HG03432 (cell line): ENCODE data around the gene PLA2G15.

Experiments used
- ATAC-seq: cut with Tn5 transposase; IDR thresholded peaks from one replicate; pipeline ENCODE4 v1.9.1; 2021; ENCODE audit warnings: mild to moderate bottlenecking, moderate library complexity; ENCODE audit not compliant: unreplicated experiment

Gene PLA2G15

DNA sequence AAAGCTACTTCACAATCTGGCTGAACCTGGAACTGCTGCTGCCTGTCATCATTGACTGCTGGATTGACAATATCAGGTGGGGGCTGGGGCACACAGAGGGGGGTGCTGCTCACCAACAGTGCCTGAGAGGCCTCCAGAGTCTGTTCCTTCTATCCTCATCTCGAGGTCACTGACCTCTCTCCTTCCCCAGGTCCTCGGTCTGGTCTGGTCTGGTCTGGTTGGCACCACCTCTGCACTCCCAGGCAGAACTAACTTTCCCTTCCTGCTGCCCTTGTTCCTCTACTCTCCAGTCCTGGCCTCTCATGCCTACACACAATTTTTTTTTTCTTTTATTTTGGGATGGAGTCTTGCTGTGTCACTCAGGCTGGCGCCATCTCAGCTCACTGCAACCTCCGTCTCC, 4.2 kb downstream of the PLA2G15 start:
- no peak for ATAC-seq

DNA sequence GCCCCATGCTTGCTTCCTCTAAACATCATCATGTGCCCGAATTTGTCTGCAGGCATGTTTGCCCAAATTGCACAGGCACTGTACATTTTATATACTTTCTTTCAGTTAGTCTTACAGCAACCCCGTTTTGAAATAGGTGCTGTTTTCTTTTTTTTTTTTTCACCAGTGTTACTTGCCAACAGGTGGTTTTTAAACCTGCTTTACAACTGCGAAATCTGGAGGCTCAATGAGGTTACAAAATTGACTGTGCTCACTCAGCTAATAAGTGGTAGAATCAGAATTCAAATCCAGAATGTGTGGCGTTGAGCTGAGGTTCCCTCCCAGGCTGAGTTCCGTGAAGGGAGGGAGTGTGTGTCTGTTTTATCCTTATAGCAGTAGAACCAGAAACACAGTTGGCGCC, 5.8 kb downstream of the PLA2G15 start:
- no peak for ATAC-seq

DNA sequence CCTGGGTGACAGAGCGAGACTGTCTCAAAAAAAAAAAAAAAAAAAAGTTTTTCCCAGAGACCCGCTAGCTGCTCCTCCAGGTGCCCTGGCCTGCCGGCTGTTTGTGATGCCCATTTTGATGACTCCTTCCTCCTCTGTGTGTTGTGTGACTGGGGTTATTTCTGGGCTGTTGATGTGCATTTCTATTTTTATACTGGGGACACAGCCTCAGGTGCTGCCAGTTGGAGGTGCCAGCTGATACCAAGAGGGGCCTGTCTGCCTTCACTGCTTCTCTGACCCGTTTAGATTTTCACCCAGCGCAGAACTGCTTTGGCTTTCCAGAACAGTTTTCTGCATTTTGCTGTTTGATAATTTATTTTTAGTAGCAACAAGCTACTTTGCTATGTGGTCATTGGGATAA, 6.7 kb downstream of the PLA2G15 start:
- ATAC-seq: no peak

DNA sequence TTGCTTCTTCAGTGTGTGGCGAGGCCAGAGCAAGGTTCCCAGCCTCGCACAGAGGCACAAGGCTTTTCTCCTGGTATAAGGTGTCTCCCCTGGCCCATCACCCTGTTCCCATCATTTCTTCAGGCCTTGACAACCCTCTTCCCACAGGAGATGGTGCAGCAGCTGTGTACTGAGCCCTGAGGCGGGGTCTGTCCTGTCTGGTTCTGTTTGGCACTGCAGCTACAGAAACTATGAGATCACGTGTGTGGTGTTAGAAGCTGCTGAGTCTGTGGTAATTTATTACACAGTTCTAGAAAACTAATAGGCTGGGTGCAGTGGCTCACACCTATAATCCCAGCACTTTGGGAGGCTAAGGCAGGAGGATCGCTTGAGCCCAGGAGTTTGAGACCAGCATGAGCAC, 7.2 kb downstream of the PLA2G15 start:
- ATAC-seq: no peak

DNA sequence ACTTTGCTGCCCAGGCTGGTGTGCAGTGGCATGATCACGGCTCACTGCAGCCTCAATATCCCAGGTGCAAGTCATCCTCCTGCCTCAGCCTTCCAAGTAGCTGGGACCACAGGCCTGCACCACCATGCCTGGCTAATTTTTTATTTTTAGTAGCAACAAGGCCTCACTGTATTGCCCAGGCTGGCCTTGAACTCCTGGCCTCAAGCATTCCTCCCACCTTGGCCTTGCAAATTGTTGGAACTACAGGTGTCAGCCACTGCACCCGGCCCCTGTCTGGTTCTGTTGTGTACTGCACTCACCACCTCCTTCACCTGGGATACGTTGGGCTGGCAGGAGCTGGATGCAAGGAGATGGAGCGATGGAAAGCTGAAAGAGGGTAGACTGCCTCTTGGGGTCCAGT, 8.5 kb downstream of the PLA2G15 start:
- ATAC-seq: no peak

DNA sequence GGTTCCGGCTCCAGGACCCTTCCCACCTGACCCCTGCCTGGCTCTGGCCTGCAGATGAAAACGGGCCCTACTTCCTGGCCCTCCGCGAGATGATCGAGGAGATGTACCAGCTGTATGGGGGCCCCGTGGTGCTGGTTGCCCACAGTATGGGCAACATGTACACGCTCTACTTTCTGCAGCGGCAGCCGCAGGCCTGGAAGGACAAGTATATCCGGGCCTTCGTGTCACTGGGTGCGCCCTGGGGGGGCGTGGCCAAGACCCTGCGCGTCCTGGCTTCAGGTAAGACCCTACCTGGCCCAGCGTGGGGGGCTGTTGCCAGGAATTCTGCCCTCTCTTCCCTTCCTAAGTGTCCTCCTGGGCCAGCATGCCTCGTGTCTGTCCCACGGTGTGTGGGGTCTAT, 10.5 kb downstream of the PLA2G15 start:
- ATAC-seq: no peak

DNA sequence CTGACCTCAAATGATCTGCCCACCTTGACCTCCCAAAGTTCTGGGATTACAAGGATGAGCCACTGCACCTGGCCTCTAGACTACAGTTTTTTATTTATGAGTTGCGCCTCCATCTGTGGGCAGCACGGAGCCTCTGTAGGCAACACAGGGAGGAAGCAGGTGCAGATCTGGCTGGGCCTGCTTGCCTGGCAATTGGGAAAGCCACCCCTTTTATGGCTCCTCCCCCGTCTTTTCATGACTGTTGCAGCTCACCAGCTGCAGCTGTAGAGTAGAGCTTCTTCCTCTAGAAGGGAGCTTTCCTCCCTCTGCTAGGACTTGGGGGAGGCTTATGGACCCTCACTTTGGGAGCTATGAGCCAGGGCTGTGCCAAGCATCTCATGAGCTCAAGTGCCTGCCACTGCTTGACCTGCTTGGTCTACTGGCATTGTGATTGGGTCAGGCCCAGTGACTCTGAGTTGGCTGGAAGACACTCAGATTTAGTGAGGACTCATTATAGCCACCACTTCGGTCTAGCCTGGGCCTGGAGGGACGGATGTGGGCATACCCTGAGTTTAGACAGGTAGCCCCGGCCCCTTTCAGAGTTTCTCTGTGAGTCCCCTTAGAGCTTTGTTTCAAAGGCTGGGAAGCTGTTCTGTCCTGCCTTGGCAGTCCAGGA, 12.2 kb downstream of the PLA2G15 start:
- peak; percentile 67 for ATAC-seq

DNA sequence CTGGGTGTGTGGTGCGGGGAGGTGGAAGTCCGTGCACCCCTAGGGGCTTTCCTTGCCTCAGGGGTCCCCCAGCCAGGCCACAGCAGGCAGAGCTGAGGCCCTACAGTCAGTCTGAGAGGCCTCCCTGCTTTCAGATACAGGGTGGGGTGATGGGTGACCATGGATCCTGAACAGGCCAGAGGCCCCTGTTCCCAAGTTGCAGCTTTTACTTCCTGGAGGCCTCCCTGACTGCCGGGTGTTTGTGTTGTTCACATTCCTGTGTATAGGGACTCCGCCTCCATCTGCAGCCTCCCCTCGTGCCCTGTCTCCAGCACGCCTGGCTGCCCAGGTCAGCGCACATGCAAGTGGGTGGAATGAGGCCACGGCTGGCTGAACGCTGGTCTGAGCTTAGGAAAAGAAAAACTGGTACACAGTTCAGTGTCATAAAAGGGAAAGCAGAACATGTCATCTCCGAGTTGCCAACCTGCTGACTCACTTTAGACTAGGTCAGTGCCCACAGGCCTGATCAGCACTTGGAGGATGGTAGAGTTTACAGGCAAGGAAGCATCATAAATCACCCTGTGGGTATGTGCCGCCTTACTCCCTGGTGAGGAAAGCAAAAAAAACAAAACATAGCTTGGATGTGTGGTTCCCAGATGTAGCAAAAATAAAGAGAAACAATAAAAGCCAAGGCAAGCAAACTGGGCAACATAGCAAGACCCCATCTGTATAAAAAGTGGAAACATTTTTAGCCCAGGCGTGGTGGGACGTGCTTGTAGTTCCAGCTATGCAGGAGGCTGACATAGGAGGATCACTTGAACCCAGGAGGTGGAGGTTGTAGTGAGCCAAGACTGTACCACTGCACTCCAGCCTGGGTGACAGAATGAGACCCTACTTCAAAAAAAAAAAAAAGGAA, 13.0 kb downstream of the PLA2G15 start:
- ATAC-seq: peak; percentile 17

DNA sequence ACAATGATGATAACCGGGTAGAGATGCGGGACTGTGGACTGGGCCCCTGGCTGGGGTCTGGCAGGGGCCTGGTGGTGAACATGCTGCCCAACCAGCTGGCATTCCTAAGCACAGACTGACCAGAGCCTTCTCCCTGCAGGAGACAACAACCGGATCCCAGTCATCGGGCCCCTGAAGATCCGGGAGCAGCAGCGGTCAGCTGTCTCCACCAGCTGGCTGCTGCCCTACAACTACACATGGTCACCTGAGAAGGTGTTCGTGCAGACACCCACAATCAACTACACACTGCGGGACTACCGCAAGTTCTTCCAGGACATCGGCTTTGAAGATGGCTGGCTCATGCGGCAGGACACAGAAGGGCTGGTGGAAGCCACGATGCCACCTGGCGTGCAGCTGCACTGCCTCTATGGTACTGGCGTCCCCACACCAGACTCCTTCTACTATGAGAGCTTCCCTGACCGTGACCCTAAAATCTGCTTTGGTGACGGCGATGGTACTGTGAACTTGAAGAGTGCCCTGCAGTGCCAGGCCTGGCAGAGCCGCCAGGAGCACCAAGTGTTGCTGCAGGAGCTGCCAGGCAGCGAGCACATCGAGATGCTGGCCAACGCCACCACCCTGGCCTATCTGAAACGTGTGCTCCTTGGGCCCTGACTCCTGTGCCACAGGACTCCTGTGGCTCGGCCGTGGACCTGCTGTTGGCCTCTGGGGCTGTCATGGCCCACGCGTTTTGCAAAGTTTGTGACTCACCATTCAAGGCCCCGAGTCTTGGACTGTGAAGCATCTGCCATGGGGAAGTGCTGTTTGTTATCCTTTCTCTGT, 14.0 kb downstream of the PLA2G15 start:
- ATAC-seq: no peak

DNA sequence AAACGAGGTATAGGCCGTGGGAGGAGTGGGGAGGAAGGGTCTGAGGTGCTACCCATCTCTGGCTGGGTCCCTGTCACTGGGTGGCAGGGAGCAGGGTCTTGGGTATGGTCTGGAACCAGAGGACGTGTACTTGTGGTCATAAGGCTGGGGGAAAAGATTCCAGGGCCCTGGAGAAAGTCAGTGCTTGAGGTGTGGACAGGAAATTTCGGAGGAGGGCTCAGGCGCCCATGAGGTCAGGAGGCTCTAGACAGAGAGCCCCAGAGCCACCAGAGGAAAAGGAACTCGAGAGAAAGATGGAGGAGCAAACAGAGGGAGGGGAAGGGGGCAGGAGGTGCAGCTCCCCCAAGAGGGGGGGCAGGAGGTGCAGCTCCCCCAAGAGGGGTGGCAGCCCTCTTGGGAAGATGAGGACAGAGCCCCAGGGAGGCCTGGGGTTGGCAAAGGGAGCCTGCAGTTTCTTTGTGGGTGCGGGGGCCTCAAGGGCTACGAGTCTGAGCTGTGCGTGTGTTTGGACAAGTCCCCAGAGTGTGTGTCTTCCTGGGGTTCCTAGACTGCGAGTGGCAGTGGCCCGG, 18.5 kb downstream of the PLA2G15 start:
- ATAC-seq: peak; percentile 14

DNA sequence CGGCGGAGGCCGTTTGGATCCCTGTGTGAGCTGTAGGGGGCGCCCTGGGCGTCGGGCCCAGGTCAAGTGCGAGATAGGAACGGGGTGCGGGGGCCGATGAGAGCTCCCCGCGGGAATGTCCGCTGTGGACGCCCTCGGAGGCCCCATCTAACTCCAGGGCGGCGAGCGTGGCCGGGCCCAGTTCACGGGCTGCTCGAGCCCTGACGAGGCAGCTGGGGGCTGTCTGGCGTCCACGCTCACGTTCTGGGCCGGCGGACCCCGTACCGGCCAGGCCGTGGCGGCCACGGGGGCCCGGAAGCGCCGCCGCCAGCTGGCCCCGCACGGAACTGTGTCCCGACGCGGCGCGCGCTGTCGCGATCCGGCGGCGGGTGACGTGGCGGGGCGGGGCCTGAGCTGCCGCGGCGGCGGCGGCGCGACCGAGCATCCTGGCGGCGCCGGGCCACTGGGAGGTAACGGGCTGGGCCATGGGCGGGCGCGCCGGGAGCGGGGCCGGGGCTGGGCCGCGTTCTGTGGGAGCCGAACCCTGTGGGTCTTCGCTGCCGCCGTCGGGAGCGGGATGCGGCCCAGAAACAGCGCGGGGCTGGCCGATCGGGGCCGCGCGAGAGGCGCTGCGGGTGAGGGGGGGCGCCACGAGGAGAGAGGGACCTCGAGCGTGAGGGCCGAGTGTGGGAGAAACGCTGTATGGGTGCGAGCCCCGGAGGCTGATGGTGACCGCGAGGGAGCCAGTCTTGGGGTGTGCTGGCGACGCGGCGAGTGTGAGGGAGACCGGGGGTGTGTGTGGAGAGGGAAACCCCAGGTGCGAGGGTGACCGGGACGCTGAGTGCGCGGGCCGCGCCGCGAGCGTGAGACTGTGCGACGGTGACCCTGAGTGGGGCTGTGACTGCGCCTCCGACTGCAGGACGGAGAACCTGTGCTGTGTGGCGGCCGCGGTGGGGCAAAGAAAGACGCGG, 19.2 kb downstream of the PLA2G15 start, which contains the start of gene SLC7A6:
SLC7A6 (plus strand) TSS at position 399 of the 950 bp plus-strand sequence. CDS start 10,201 bp downstream, outside the sequence.
- peak; percentile 66 for ATAC-seq

DNA sequence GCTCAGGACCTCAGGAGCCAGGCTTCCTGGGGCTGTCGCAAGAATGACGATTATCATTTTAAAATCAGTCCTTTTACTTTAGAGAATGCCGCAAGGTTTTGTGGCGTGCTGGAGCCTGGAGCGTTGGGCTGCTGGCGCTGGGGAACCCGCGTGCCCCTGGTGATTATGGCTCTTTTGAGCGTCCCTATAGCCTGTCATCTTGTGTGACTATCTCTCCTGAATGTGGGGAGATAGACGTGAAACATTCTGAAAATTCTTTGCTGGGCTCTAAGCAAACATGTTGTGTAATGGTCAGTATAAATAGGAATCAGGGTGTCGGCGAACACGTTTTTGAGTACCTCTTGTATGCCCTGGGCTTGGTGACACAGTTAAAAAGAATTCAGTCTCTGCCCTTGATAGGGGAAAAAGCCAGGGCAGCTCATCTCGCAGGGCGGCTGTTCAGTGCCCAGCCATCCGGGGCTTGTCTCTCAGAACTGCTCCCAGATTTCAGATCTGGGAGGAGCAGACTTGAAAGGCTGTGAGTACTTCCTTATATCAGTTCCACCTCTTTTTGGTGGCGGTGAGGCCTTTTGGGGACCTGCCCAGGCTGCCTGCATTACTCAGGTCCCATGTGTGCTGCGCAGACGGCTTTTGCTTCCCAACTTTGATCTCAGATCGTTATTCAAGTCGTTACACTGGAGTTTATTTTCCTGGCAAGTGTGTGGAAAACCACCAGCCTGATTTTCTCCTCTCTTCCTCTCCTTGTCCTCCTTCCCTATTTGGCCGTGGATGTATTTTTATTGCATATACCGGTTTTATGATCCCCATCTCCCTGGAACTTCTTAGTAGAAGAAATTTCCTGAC, 20.1 kb downstream of the PLA2G15 start:
- no peak for ATAC-seq

DNA sequence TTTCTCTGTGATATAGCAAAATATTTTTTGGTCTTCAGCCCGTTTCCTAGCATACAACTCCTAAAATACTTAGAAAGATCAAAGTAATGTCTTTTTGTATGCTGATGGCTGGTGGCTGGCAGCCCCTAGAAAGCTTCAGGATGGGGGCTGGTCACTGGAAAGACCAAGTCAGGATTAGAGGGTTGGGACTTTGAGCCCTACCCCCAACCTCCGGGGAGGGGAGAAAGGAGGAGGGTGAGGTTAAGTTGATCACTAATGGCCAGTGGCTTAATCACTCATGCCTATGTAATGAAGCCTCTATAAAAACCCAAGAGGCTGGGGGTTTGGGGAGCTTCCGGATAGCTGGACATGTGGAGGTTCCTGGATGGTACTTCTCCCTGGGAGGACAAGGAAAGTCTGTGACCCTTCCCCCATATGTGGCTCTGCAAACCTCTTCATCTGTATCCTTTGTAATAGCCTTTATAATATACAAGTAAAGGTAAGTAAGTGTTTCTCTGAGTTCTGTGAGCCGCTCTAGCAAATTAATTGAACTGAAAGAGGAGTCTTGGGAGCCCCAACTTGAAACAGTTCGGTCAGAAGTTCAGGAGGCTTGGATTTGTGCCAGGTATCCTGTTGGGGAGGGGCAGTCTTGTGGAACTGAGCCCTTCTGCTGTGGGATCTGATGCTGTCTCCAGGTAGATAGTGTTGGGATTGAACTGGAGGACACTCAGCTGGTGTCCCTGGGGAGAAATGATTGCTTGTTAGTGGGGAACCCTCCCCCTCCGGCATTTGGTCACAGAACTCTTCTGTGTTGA, 22.6 kb downstream of the PLA2G15 start:
- ATAC-seq: no peak

DNA sequence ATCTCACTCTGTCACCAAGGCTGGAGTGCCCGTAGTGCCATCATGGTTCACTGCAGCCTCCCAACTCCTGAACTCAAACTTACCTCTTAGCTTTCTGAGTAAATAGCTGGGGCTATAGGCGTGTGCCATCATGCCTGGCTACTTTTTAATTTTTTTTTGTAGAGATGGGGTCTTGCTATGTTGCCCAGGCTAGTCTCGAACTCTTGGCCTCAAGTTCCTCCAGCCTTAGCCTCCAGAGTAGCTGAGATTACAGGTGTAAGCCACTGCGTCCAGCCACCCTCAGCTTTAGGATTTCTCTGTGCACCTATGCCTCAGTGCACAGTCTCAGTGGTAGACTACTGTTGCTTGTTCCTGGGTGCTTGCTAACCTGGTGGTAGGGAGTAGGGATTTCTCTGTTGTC, 24.6 kb downstream of the PLA2G15 start:
- no peak for ATAC-seq

DNA sequence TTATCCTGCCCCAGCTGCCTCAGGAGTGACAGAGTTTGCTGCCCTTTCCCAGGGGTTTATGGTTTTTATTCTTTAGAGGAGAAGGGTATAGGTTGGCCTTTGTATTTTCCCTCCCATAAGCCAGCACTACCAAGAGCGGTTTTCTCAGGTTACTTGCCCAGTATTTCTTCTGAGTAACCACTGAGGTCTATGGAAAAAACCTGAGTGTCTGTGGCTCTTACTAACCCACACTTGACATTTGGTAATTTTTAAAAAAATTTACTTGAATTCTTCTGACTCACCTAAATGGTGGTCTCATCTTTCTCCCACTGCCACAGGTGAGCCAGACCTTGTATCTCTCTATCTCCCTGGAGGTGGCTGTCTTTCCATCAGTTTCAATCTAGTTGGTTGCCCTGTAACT, 25.2 kb downstream of the PLA2G15 start:
- ATAC-seq: no peak

DNA sequence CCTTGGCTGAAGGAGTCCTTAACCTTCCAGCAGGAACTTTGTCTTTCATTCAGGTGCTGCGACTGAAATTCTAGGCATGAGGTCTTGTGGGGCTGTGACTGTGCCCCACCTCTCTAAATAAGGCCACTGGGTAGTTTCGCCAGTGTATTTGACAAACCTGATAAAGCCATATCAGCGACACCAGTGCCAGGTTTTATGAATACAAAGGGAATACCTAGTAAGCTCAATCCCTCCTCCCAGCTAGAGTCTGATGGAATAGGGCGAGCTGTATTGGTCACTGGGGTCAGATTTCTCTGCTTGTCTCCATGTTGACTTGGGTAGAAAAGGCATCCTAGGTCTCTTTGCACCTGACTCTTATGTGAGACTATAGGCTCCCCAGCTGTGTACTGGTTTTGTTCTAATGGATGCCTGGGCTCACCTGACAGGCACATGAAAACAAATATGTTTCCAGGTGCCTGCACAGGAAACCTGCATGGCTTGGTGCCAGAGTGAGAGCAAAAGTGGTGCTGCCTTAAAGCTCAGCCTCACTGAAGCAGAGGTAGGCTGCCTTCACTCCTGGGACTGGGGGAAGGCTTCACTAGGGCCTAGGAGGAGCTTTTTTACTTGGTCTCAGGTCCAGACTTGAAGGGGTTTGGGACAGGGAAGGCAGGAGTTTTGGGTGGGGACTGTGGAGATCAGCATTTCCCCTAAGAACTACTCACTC, 27.5 kb downstream of the PLA2G15 start:
- no peak for ATAC-seq

DNA sequence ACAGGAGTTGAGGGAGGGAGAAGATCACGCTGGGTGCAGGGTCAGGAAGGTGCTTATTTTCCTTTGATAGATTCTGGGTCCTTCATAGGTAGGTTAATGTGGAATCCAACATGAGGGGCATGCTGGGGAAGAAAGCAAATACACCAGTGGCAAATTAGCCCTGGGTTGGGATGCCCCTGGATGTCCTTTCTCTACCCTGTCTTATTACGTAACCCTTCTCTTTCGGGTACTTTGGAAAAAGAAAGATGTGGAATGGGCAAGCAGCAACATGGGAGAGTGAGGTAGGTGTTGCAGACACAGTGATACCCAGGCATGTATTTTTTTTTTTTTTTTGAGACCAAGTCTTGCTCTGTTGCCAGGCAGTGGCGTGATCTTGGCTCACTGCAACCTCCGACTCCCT, 28.3 kb downstream of the PLA2G15 start:
- no peak for ATAC-seq

DNA sequence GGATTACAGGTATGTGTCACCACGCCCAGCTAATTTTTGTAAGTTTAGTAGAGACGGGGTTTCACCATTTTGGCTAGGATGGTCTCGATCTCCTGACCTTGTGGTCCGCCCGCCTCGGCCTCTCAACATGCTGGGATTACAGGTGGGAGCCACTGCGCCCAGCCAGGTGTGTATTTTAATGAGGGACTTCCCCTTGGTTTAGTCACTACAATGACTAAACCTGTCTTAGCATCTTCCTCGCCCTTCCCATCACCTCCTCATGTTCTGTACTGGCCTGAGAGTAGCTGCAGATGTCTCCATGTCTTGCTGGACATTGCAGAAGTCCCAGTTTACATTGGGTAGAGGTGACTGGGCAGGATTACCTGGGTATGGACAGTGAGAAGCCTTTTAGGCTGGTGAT, 28.7 kb downstream of the PLA2G15 start:
- ATAC-seq: no peak
